ENCODE measurements around the gene SOCS2. TPM values are rescaled to one million over a fixed set of nuclear protein-coding genes. Genes with fewer than 3 reads are reported as not detected.

SOCS2 gene
- total RNA-seq, 1 donor from 2014 or later, result 19.5 TPM

DNA sequence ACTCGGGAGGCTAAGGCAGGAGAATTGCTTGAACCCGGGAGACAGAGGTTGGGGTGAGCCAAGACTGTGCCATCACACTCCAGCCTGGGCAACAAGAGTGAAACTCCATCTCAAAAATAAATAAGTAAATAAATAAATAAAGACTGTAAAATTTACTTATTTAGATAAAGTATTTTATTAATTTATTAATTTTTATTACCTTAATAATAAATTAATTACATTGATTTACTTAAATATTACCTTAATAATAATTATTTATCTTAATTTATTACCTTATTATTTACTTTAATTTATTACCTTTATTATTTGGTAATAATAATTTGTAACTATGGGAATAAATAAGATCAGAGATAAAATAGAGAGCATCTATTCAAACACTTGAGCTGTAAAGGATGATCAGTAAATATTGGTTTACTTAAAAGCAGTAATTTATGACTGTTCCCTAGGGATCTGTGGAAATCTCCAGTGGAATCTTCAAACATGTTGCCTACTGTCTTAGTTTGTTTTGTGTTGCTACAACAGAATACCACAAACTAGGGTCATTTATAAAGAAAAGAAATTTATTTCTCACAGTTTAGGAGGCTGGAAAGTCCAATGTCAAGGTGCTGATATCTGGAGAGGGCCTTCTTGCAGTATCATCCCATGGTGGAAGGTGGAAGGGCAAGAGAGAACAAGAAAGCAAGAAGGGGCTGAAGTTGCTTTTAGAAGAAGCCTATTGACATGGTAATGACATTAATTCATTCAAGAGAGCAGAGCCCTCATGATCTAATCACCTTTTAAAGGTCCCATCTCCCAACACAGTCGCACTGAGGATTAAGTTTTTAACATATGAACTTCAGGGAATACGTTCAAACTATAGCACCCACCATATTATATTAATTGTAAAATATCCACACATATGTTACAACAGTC lies 37.1 kb downstream of the SOCS2 start:
- Mint-ChIP-seq H3K27ac (ENCODE audit: unreplicated experiment) (no peak overlapping the region), H3K4me1 (ENCODE audit: unreplicated experiment) (peaks cover 13% of the 10 kb centered on the region), H3K27me3 (ENCODE audit: unreplicated experiment) (peaks cover 1% of the 10 kb centered on the region), H3K9me3 (ENCODE audit: unreplicated experiment) (no peaks in the 10 kb centered on the region), H3K4me3 (ENCODE audit: unreplicated experiment) (no peak overlapping the region), H3K36me3 (ENCODE audit: low read depth, unreplicated experiment) (no peaks in the 10 kb centered on the region)
- DNase-seq (ENCODE audit: low spot score), result no peak
- TF ChIP-seq, protein P1, sequence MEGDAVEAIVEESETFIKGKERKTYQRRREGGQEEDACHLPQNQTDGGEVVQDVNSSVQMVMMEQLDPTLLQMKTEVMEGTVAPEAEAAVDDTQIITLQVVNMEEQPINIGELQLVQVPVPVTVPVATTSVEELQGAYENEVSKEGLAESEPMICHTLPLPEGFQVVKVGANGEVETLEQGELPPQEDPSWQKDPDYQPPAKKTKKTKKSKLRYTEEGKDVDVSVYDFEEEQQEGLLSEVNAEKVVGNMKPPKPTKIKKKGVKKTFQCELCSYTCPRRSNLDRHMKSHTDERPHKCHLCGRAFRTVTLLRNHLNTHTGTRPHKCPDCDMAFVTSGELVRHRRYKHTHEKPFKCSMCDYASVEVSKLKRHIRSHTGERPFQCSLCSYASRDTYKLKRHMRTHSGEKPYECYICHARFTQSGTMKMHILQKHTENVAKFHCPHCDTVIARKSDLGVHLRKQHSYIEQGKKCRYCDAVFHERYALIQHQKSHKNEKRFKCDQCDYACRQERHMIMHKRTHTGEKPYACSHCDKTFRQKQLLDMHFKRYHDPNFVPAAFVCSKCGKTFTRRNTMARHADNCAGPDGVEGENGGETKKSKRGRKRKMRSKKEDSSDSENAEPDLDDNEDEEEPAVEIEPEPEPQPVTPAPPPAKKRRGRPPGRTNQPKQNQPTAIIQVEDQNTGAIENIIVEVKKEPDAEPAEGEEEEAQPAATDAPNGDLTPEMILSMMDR (IDR thresholded peaks at IDR 0.05; ENCODE audit: unreplicated experiment), result no peak

DNA sequence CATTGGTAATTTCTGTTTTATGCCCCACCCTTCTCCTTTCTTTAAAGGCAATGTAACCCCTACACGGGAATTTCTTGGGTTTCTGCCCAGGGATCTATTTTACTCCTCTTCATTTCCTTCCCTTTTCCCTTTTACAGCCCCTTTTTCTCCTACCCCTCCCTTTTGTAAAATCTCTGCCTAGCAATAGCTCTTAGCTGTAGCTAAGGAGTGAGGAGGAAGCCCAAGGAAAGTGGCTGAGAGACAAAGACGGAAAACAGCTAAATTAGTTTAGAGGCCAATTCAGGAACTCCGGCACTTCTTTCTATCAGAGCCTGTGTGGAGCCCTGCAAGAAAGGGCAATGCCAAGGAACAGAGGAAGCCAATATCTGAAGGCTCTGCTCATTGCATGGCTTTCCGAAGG lies 40.3 kb downstream of the SOCS2 start:
- DNase-seq (ENCODE audit: low spot score), result no peak
- H3K4me3 Mint-ChIP-seq (ENCODE audit: unreplicated experiment), result no peak overlapping the region
- no peak overlapping the region for H3K27ac Mint-ChIP-seq (ENCODE audit: unreplicated experiment)
- peaks cover 13% of the 10 kb centered on the region for H3K4me1 Mint-ChIP-seq (ENCODE audit: unreplicated experiment)
- TF ChIP-seq, protein P1 (IDR thresholded peaks at IDR 0.05; ENCODE audit: unreplicated experiment), result no peak
- no peaks in the 10 kb centered on the region for H3K36me3 Mint-ChIP-seq (ENCODE audit: low read depth, unreplicated experiment)
- H3K9me3 Mint-ChIP-seq (ENCODE audit: unreplicated experiment), result no peaks in the 10 kb centered on the region
- peaks cover 3% of the 10 kb centered on the region for H3K27me3 Mint-ChIP-seq (ENCODE audit: unreplicated experiment)

DNA sequence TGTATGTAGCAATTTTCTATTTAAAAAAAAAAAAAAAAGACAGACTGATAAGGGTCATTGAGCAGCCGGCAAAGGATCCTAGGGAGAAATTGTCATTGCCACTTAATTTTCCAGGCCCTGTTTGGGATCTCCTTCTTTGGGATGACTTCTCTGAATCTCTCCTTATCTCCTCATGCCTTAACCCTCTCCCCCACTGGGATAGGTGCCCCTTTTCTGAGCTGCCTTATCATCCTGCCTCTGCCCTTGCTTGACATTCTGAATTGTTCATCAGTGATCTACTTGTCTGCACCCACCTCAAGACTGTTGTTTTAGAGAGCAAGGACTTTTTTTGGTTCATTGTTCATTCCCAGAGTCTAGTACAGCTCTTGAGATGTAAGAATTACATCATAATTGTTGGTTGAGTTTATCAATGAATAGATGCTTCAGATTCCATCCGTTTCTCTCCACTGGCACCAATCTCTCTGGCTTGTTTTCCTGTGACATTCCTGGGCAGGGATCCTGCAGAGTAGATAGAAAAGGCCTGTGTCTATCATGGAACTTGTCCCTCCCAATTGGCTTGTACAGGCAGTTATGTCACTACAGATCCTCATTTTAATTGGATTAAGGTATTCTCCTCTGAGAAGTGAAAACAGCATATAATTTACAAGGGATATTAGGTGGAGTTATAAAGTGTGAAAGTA lies 42.6 kb downstream of the SOCS2 start:
- peaks cover 13% of the 10 kb centered on the region for H3K4me1 Mint-ChIP-seq (ENCODE audit: unreplicated experiment)
- no peak overlapping the region for H3K27ac Mint-ChIP-seq (ENCODE audit: unreplicated experiment)

DNA sequence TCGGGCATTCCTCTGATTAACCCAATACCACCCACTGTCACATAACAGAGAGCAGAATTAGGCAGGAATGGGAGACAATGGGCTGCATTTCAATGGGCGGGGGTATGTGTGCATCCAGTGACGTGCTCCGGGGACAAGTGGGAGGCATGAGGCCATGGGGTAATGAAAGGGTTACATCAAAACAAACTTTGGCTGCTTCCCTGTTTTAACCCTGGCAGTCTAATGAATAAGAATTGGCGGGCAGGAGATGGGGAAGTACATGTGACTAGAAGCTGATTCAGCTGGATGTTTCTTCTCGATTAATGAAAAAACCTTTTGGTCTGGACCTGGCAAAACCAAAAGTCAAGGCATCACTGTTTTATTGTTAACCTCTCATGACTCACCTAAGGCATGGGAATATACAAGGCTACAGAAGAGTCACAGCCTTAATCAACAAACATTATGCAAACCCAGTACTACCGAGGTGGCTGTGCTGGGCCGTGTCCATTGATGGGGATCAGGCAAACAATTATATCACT lies 44.2 kb downstream of the SOCS2 start:
- Mint-ChIP-seq H3K4me3 (ENCODE audit: unreplicated experiment) (no peak overlapping the region), H3K9me3 (ENCODE audit: unreplicated experiment) (no peaks in the 10 kb centered on the region), H3K27ac (ENCODE audit: unreplicated experiment) (no peak overlapping the region), H3K27me3 (ENCODE audit: unreplicated experiment) (peaks cover 1% of the 10 kb centered on the region), H3K4me1 (ENCODE audit: unreplicated experiment) (peaks cover 13% of the 10 kb centered on the region), H3K36me3 (ENCODE audit: low read depth, unreplicated experiment) (no peaks in the 10 kb centered on the region)
- TF ChIP-seq, protein P1 (IDR thresholded peaks at IDR 0.05; ENCODE audit: unreplicated experiment), result no peak
- no peak for DNase-seq (ENCODE audit: low spot score)

More for the DNA sequence above, 42.6 kb downstream of the SOCS2 start:
- no peak overlapping the region for H3K4me3 Mint-ChIP-seq (ENCODE audit: unreplicated experiment)
- H3K9me3 Mint-ChIP-seq (ENCODE audit: unreplicated experiment), result no peaks in the 10 kb centered on the region
- DNase-seq (ENCODE audit: low spot score), result no peak
- TF ChIP-seq, protein P1 (IDR thresholded peaks at IDR 0.05; ENCODE audit: unreplicated experiment), result no peak
- no peaks in the 10 kb centered on the region for H3K36me3 Mint-ChIP-seq (ENCODE audit: low read depth, unreplicated experiment)
- peaks cover 1% of the 10 kb centered on the region for H3K27me3 Mint-ChIP-seq (ENCODE audit: unreplicated experiment)

Measured in endothelial cell (in vitro differentiated cells).